Endometrial microvascular endothelial cells (primary cell): Measurements from ENCODE around the gene SPECC1L. TPM values are rescaled to one million over a fixed set of nuclear protein-coding genes. Genes with fewer than 3 reads are reported as not detected.

Experiments
- in situ Hi-C: cut with HindIII; loops from 2 replicates; pipeline ENCODE4 v1.10.0; 2017; ENCODE audit warnings: low sequenced_read_pairs, low pct_unique_long_range_greater_than_20kb; ENCODE audit errors: inconsistent ontology term
- total RNA-seq: library from RNA; depleted of rRNA; stranded (reverse); fragments of >200 nt; gene quantifications from one replicate; pipeline ENCODE4 v1.2.3, GENCODE V29; 2015; ENCODE audit errors: inconsistent ontology term

The SPECC1L gene
- total RNA-seq, 1 donor from 2014 or later = 30.1 TPM

- in situ Hi-C loops = no loop called here
Observed at GRCh38 chr22:24405631-24406321, 135.1 kb downstream of the SPECC1L start.

DNA sequence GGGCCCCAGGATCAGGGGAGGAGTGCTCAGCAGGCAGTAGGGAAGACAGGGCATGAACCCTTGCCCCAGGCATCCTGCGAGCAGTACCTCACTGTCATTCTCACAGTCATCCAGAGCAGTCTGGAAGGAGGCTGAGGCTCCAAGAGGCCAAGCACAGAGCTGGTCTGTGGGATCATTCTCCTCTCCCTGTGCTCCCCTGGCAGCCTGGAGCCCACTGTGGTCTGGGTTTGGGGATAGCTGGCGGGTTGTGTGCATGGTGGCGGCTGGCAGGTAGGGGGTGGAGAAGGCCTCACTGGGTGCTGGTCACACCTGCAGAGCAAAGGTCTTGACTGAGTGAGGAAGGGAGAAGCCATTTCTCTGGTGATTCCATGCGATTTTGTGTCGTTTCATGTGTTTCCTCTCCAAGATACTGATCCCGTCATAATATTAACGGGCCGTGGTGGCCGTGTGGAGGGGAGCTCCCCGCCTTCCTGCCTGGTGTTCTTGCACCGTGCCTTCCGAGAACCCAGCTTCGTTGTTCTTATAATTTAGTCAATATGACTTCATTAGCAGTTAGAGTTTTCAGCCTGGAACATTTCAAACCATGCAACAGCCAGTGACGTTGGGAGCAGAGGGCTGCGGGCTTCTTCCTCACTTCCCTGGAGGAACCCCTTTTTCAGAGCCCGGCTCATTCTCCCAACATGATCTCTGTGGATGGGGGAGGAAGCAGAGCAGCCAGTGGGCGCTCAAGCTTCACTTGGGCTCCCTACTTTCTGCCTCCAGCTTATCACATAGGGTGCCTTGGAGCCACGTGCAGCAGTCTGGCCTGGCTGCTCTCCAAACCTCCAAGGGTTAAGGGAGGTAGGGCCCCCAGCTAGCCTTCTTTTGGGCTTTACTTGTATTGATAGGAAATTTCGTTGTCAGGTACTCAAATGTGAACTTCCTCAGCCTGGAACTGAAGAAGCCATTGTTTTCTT is 136.0 kb downstream of the SPECC1L start:
- in situ Hi-C loops = no loop called here

DNA sequence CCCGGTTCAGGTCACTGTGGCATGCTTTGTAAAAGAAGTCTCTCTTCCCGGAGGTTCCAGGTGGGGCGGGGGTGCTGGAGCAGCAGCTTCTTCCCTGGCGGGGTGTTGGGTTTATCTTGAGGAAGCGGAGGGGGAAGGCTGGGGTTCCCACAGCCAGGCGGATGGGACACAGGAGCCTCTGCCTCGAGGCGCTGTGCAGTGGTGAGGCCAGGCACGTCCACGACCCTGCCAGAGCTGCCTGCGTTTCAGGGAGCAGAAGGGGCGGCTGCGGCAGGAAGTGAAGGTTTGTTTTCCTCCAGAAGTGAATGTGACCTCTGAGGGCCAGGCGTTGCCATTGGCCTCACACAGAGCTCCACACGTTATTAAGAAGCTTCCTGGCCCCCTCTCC is 136.6 kb downstream of the SPECC1L start:
- in situ Hi-C loops = no loop called here

DNA sequence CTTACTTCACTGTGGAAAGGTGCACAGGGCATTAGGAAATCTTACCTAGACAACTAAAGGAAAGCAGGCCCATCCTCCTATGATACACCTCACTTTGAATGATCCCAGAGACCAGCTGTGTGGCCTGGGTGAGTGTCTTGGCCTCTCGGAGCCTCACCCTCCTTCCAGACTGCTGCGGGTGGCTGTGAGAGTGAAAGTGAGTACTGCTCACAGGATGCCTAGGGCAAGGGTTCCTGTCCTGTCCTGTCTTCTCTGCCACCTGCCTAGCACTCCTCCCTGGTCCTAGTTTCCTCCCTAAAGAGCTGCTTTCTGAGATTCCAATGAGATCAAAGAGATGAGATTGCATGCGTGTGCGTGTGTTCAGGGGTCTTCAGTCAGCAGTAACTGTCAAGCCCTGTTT is 137.3 kb downstream of the SPECC1L start:
- in situ Hi-C loops = no loop called here

- in situ Hi-C loops = no loop called here
Observed at GRCh38 chr22:24408630-24409029, 138.0 kb downstream of the SPECC1L start.

- in situ Hi-C loops = no loop called here
Observed at GRCh38 chr22:24409707-24410106, 139.1 kb downstream of the SPECC1L start.

- in situ Hi-C loops = no loop called here
Observed at GRCh38 chr22:24410110-24410856, 139.7 kb downstream of the SPECC1L start.

GRCh38 chr22:24411256-24412004 is 140.8 kb downstream of the SPECC1L start:
- in situ Hi-C loops = no loop called here

DNA sequence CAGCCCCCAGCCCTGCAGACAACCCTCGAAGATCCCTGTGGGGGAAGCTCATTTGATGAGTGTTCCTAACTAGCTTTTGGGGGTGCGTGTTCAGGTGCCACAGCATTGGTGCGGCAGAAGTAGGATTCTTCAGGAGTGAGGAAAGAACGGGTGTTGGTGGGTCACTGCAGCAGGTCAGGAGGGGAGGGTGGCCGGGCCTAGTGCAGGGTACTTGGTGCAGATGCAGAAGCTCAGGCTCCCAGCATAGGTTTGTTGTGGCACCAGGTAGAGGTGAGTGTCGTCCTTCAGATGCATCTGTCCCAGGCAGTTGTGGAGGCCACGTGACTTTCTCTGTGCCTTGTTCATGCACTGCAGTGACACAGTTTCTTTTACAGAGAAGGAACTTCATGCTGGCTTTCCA is 141.6 kb downstream of the SPECC1L start:
- in situ Hi-C loops = no loop called here

- in situ Hi-C loops = no loop called here
Observed at GRCh38 chr22:24413271-24413670, 142.6 kb downstream of the SPECC1L start.

DNA sequence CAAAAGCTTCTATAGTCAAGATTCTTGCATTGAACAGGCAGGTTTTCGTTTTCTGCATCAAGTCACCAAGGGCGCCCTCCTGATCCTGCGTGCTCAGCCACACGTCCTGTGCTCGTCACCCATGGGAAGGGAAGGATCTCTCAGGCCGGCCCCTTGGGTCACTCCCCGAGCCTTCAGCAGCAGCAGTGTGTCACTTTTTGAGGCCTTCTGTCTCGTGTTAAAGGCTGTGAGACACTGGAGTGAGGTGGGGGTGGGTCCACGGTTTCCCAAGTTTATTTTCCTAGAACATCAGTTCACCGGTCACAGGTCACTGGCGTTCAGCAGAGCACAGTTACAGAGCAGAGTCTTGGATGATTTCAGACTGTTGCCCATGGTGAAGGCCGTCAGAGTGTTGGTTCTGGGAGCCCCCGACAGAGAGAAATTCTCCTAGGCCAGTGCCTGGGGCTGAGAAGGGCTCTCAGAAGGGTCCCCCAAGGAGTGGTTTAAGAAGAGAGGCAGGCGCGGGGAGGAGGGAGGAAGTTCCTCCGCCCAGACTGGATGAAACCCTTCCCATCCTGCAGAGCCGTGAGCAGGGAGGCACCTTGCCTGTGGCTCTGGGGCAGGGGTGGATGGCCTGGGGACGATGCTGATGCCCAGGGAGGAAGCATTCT is 143.2 kb downstream of the SPECC1L start:
- in situ Hi-C loops = no loop called here

DNA sequence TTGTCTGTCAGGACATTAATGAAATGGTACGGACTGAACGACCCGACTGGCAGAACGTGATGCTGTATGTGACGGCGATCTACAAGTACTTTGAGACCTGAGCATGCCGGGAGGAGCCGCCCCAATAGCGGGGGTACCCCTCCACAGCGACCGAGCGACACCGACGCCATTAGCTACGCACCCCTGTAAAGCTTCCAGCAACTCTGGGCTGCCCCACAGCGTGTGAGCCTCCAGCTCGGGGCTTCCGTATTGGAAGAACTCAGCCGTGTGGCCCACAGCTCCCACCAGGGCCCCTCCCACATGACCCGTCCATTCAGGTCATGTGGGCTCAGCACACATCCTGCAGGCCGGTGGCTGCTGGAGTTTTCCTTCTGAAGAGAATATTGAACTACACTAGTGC is 143.9 kb downstream of the SPECC1L start:
- in situ Hi-C loops = no loop called here

DNA sequence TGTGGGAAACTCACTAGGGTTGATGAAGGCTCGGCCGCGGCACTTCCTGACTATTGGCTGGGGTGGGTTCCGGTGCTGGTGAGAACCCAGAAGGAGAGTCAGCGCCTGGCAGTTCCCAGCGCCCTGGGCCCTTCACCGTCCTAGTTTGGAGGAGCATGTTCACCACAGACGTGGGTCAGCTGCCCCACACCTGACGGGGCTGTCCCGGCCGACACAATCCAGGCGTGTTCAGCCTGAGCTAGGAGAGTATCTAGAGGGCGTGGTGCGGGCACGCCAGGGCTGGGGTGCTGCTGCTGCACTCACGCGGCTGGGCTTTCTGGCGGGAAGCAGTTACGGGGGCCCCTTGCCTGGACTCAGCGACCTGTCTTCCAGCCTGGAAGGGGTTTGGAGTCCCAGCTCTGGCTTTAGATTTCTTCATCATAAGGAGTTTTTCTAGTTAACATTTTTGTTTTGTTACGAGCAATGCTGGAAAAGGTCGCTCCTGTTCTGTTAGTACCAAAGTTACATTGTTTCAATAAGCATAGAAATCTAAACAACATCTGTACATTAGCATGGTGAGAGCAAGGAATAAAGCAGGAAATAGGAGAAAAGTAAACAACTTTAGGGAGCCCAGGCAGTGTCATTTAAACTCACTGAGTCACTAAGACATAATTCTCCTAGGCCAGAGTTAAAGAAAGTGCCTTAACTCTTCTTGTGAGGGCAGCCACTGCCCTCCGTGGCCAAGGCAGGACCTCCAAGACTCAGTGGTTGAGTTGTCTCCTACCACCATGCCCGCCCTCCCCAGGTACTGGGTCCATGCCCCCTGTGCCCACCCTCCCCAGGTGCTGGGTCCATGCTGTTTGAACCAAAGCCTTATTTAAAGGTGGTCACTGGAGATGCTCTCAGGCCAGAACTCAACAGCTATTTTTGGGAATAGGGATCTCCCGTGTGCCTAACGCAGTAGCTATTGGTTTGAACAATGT is 144.6 kb downstream of the SPECC1L start:
- in situ Hi-C loops = no loop called here

- in situ Hi-C loops = no loop called here
Observed at GRCh38 chr22:24416095-24416494, 145.5 kb downstream of the SPECC1L start.

- in situ Hi-C loops = no loop called here
Observed at GRCh38 chr22:24416611-24417010, 146.0 kb downstream of the SPECC1L start.

DNA sequence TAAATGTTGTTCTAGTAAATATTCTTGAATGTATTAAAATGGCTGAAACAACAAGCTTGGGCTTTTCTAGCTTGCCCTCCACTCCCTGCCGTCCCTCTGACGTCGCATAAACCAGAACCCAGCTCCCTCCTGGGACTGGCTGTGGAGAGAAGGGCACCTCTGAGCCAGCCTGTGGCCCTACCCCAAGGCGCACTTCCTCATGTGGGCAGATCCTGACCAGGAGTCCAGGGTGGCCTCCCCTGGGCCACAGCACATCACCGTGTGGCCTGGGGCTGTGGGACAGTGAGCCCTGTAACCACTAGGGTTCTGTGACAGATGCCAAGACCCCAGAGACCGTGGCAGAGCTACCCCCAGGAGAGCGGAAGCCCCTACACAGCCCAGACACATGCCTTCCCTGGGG is 146.6 kb downstream of the SPECC1L start:
- in situ Hi-C loops = no loop called here

DNA sequence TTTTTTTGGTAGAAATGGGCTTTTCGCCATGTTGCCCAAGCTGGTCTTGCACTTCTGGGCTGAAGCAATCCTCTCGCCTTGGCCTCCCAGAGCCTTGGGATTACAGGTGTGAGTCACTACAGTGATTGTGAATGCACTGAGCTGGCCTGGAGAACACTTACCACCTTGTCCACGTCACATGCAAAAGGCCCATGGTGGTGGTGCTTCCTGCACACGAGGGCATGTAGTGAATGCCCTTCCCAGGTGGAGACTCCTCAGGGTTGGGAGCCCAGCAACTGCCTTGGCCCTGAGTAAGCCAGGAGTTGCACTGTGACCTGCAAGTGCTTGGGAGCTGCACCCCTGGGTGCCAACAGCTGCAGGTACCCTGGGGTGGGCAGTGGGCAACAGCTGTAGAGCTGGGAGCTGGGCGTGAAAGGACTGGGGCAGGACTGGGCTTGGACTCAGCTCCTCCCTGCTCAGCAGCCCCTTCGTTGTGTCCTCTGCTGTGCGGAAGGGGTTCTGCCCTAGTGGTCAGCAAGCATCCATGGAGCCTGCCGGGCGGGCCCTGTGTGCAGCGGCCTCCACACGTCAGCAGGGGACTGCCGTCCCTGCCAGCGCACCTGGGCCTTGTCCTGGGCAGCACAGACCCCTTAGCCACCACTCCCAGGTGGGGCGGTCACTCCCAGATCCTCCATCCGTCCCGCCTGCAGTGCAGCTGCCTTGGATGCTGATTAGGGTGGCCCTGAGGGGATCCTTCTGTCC is 147.4 kb downstream of the SPECC1L start:
- in situ Hi-C loops = no loop called here
